ENCODE measurements around the gene ARF6. TPM values are rescaled to one million over a fixed set of nuclear protein-coding genes. Genes with fewer than 3 reads are reported as not detected.
A peak's percentile ranks its signal among the peaks of the same experiment; 100 is the strongest.

ARF6 gene
- total RNA-seq, 1 experiment from 2014 or later = 49.2 TPM

DNA sequence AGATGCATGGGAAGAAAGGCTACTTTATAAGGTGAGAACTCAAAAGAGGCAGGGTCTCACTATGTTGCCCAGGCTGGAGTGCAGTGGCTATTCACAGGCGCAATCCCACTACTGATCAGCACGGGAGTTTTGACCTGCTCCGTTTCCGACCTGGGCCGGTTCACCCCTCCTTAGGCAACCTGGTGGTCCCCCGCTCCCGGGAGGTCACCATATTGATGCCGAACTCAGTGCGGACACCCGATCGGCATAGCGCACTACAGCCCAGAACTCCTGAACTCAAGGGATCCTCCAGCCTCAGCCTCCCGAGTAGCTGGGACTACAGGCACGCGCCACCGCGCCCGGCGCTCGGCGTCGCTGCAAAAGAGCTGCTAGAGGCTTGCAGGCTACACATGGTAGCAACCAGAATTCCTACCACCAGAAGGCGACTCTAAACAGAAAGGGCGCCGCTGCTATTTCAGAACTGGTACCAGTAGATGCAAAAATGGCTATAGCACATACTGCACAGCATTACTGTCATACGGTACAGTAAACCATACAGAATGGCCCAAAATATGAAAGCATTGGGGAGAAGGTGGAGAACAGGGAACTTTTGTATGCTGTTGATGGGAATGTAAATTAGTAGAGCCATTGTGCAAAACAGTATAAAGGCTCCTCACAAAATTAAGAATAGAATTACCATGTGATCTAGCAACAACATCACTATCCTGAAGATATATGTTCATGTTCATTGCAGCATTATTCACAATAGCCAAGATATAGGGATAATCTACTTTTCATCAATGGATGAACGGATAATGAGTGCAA, 39.1 kb upstream of the ARF6 start:
- no peak overlapping the region for H2BK20ac ChIP-seq (ENCODE audit: low read depth, low read length, poor library complexity, severe bottlenecking)
- H3K4ac ChIP-seq (ENCODE audit: low read depth, low read length) = no peak overlapping the region
- H3K56ac ChIP-seq (ENCODE audit: insufficient read length, low read depth, low read length) = no peak overlapping the region
- no peaks in the 10 kb centered on the region for H3K4me1 ChIP-seq (ENCODE audit: insufficient read depth, low read length)
- no peak overlapping the region for H2AK5ac ChIP-seq (ENCODE audit: insufficient read length, low read length)
- no peaks in the 10 kb centered on the region for H3K27me3 ChIP-seq (ENCODE audit: insufficient read depth, low read length)
- WGBS (ENCODE audit: extremely low coverage, insufficient read length, low lambda C conversion rate) = no CpG with 5 or more reads among the region's 27 CpGs
- H3K79me2 ChIP-seq (ENCODE audit: insufficient read depth, low read length) = peaks cover 4% of the 10 kb centered on the region; the same call in 1 of the 2 replicates
- no peak overlapping the region for H4K5ac ChIP-seq (ENCODE audit: insufficient read length, low read depth, low read length)
- no peak overlapping the region for H2BK5ac ChIP-seq (ENCODE audit: insufficient read length, low read length)
- H4K8ac ChIP-seq (replicated peaks; ENCODE audit: insufficient read length, low read depth, low read length) = no peak overlapping the region
- no peak overlapping the region for H3K27ac ChIP-seq (ENCODE audit: insufficient read length, low read depth, low read length)
- Mint-ChIP-seq H3K27me3 (ENCODE audit: low read depth) (peaks cover 4% of the 10 kb centered on the region; the same call in 1 of the 2 replicates), H3K9me3 (no peaks in the 10 kb centered on the region; a peak in 2 of 5 replicates), H3K27ac (no peak overlapping the region), H3K4me3 (peak overlapping the region; percentile 97 to 98; a peak in 4 of 5 replicates), H3K4me1 (peaks cover 10 to 13% of the 10 kb centered on the region in 2 experiments), H3K36me3 (ENCODE audit: insufficient read depth in 1 of 3, low read depth in 3 of 3) (peaks cover 11 to 21% (median 17%) of the 10 kb centered on the region in 3 experiments)
- no peak overlapping the region for H3K9ac ChIP-seq (ENCODE audit: extremely low read depth, insufficient read length, low read length)
- H3K9me3 ChIP-seq (ENCODE audit: control insufficient read depth, low read depth, low read length) = no peaks in the 10 kb centered on the region
- no peak overlapping the region for H3K14ac ChIP-seq (ENCODE audit: insufficient read depth, low read length)
- no peaks in the 10 kb centered on the region for H4K20me1 ChIP-seq (ENCODE audit: control insufficient read depth, insufficient read depth, insufficient read length)
- H3K4me2 ChIP-seq (ENCODE audit: insufficient read depth, insufficient read length, low read length) = no peak overlapping the region
- peak; percentile 90 for DNase-seq
- H2AFZ ChIP-seq (ENCODE audit: low read length) = no peak overlapping the region
- H2BK15ac ChIP-seq (ENCODE audit: low read depth, low read length) = no peak overlapping the region
- H3K18ac ChIP-seq (ENCODE audit: insufficient read length, low read depth, low read length) = no peak overlapping the region
- no peak overlapping the region for H3K23ac ChIP-seq (ENCODE audit: insufficient read length, low read depth, low read length)
- H4K91ac ChIP-seq (ENCODE audit: insufficient read length, low read depth, low read length) = no peak overlapping the region
- TF ChIP-seq, protein P1, sequence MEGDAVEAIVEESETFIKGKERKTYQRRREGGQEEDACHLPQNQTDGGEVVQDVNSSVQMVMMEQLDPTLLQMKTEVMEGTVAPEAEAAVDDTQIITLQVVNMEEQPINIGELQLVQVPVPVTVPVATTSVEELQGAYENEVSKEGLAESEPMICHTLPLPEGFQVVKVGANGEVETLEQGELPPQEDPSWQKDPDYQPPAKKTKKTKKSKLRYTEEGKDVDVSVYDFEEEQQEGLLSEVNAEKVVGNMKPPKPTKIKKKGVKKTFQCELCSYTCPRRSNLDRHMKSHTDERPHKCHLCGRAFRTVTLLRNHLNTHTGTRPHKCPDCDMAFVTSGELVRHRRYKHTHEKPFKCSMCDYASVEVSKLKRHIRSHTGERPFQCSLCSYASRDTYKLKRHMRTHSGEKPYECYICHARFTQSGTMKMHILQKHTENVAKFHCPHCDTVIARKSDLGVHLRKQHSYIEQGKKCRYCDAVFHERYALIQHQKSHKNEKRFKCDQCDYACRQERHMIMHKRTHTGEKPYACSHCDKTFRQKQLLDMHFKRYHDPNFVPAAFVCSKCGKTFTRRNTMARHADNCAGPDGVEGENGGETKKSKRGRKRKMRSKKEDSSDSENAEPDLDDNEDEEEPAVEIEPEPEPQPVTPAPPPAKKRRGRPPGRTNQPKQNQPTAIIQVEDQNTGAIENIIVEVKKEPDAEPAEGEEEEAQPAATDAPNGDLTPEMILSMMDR (conservative IDR thresholded peaks at IDR 0.05) = peak; percentile 90
- no peak overlapping the region for H2BK120ac ChIP-seq (ENCODE audit: low read depth, low read length, poor library complexity, severe bottlenecking)
- H2BK12ac ChIP-seq (ENCODE audit: insufficient read length, low read depth, low read length) = no peak overlapping the region
- H3K79me1 ChIP-seq (ENCODE audit: insufficient read depth, low read depth, low read length, poor library complexity, severe bottlenecking) = no peaks in the 10 kb centered on the region
- no peak overlapping the region for H3T11ph ChIP-seq (ENCODE audit: low read length)
- no peaks in the 10 kb centered on the region for H3K23me2 ChIP-seq (ENCODE audit: insufficient read length, low read depth, low read length, poor library complexity, severe bottlenecking)
